H9 (cell line): ENCODE results near the gene PDCL3. TPM values are rescaled to one million over a fixed set of nuclear protein-coding genes. Genes with fewer than 3 reads are reported as not detected.

Source experiments
- DNase-seq: peaks from one replicate; pipeline ENCODE4 v3.0.0-alpha.2; 2017
- H2AFZ ChIP-seq: one replicate; pipeline ENCODE4 v1.6.1; 2013; ENCODE audit warnings: mild to moderate bottlenecking, low read length, control low read depth, moderate library complexity
- H2AK5ac ChIP-seq: 2 replicates; pipeline ENCODE4 v1.6.1; 2013; ENCODE audit warnings: low read length, control low read depth, mixed read lengths; ENCODE audit not compliant: insufficient read length
- H2BK120ac ChIP-seq: one replicate; pipeline ENCODE4 v1.6.1; 2013; ENCODE audit warnings: low read depth, mild to moderate bottlenecking, low read length, control low read depth, inconsistent platforms; ENCODE audit not compliant: poor library complexity, severe bottlenecking
- H2BK12ac ChIP-seq: 2 replicates; pipeline ENCODE4 v1.6.1; 2013; ENCODE audit warnings: low read length, control low read depth, mixed read lengths, low read depth; ENCODE audit not compliant: insufficient read length
- H2BK15ac ChIP-seq: 2 replicates; pipeline ENCODE4 v1.6.1; 2013; ENCODE audit warnings: low read depth, low read length, control low read depth
- H2BK20ac ChIP-seq: one replicate; pipeline ENCODE4 v1.6.1; 2013; ENCODE audit warnings: low read depth, mild to moderate bottlenecking, low read length, control low read depth, inconsistent platforms; ENCODE audit not compliant: poor library complexity, severe bottlenecking
- H2BK5ac ChIP-seq: 2 replicates; pipeline ENCODE4 v1.6.1; 2013; ENCODE audit warnings: low read length, control low read depth, mixed read lengths; ENCODE audit not compliant: insufficient read length
- H3K14ac ChIP-seq: 2 replicates; pipeline ENCODE4 v1.6.1; 2013; ENCODE audit warnings: low read length, control low read depth; ENCODE audit not compliant: insufficient read depth
- H3K18ac ChIP-seq: 2 replicates; pipeline ENCODE4 v1.6.1; 2013; ENCODE audit warnings: low read depth, mild to moderate bottlenecking, mixed read lengths, low read length, control low read depth; ENCODE audit not compliant: insufficient read length
- H3K23ac ChIP-seq: 2 replicates; pipeline ENCODE4 v1.6.1; 2013; ENCODE audit warnings: low read length, control low read depth, mixed read lengths, low read depth; ENCODE audit not compliant: insufficient read length
- H3K23me2 ChIP-seq: 2 replicates; pipeline ENCODE4 v1.6.1; 2013; ENCODE audit warnings: low read depth, mild to moderate bottlenecking, mixed read lengths, low read length, control low read depth; ENCODE audit not compliant: insufficient read length, poor library complexity, severe bottlenecking
- H3K27ac ChIP-seq: 2 replicates; pipeline ENCODE4 v1.5.1; 2013; ENCODE audit warnings: low read length, control low read depth, mixed read lengths, low read depth; ENCODE audit not compliant: insufficient read length
- H3K27me3 ChIP-seq: 2 replicates; pipeline ENCODE4 v1.6.1; 2013; ENCODE audit warnings: low read length, control low read depth, inconsistent platforms; ENCODE audit not compliant: insufficient read depth
- H3K4ac ChIP-seq: 2 replicates; pipeline ENCODE4 v1.6.1; 2013; ENCODE audit warnings: low read depth, mild to moderate bottlenecking, control low read depth, inconsistent platforms, low read length, moderate library complexity
- H3K4me1 ChIP-seq: 2 replicates; pipeline ENCODE4 v1.6.1; 2013; ENCODE audit warnings: low read length, control low read depth, inconsistent platforms; ENCODE audit not compliant: insufficient read depth
- H3K4me2 ChIP-seq: 2 replicates; pipeline ENCODE4 v1.6.1; 2013; ENCODE audit warnings: low read length, control low read depth, mixed read lengths; ENCODE audit not compliant: insufficient read length, insufficient read depth
- H3K56ac ChIP-seq: 2 replicates; pipeline ENCODE4 v1.6.1; 2013; ENCODE audit warnings: low read depth, mild to moderate bottlenecking, mixed read lengths, low read length, control low read depth; ENCODE audit not compliant: insufficient read length
- H3K79me1 ChIP-seq: 2 replicates; pipeline ENCODE4 v1.6.1; 2013; ENCODE audit warnings: low read depth, mild to moderate bottlenecking, moderate library complexity, low read length, control low read depth, inconsistent platforms; ENCODE audit not compliant: insufficient read depth, poor library complexity, severe bottlenecking
- H3K79me2 ChIP-seq: 2 replicates; pipeline ENCODE4 v1.6.1; 2013; ENCODE audit warnings: low read length, control low read depth, inconsistent platforms; ENCODE audit not compliant: insufficient read depth
- H3K9ac ChIP-seq: 2 replicates; pipeline ENCODE4 v1.6.1; 2013; ENCODE audit warnings: low read length, control low read depth, mixed read lengths; ENCODE audit not compliant: insufficient read length; ENCODE audit errors: extremely low read depth
- H3K9me3 ChIP-seq: one replicate; pipeline ENCODE4 v1.6.1; 2013; ENCODE audit warnings: low read depth, low read length, inconsistent platforms; ENCODE audit not compliant: control insufficient read depth
- H3T11ph ChIP-seq: one replicate; pipeline ENCODE4 v1.6.1; 2013; ENCODE audit warnings: mild to moderate bottlenecking, low read length, control low read depth, inconsistent platforms
- H4K20me1 ChIP-seq: one replicate; pipeline ENCODE4 v1.6.1; 2013; ENCODE audit not compliant: control insufficient read depth, insufficient read length, insufficient read depth
- H4K5ac ChIP-seq: 2 replicates; pipeline ENCODE4 v1.6.1; 2013; ENCODE audit warnings: low read depth, mild to moderate bottlenecking, mixed read lengths, low read length, control low read depth; ENCODE audit not compliant: insufficient read length
- H4K8ac ChIP-seq: replicated peaks from 2 replicates; pipeline ENCODE4 v1.6.1; 2013; ENCODE audit warnings: low read length, control low read depth, mixed read lengths, low read depth; ENCODE audit not compliant: insufficient read length
- H4K91ac ChIP-seq: 2 replicates; pipeline ENCODE4 v1.6.1; 2013; ENCODE audit warnings: low read depth, mild to moderate bottlenecking, moderate library complexity, mixed read lengths, low read length, control low read depth; ENCODE audit not compliant: insufficient read length
- H3K27ac Mint-ChIP-seq, 3 experiments: 2 replicates in 2 of 3; 3 replicates in 1 of 3; pipeline ENCODE4 v1.8.0; 2020 to 2021; ENCODE audit warnings: mixed read lengths in 3 of 3, mild to moderate bottlenecking in 1 of 3, moderate library complexity in 1 of 3
- H3K27me3 Mint-ChIP-seq: 2 replicates; pipeline ENCODE4 v1.8.0; 2021; ENCODE audit warnings: low read depth, mild to moderate bottlenecking, moderate library complexity, mixed read lengths
- H3K36me3 Mint-ChIP-seq, 3 experiments: 2 replicates in 2 of 3; 3 replicates in 1 of 3; pipeline ENCODE4 v1.8.0; 2020 to 2021; ENCODE audit warnings: low read depth in 3 of 3, mixed read lengths in 3 of 3; ENCODE audit not compliant: insufficient read depth in 1 of 3
- H3K4me1 Mint-ChIP-seq, 2 experiments: 2 replicates each; pipeline ENCODE4 v1.8.0; 2020; ENCODE audit warnings: mixed read lengths in 2 of 2
- H3K4me3 Mint-ChIP-seq, 2 experiments: 2 replicates in 1 of 2; 3 replicates in 1 of 2; pipeline ENCODE4 v1.8.0; 2020 to 2021; ENCODE audit warnings: mild to moderate bottlenecking in 2 of 2, mixed read lengths in 2 of 2, moderate library complexity in 1 of 2
- H3K9me3 Mint-ChIP-seq, 2 experiments: 2 replicates in 1 of 2; 3 replicates in 1 of 2; pipeline ENCODE4 v1.8.0; 2020; ENCODE audit warnings: mild to moderate bottlenecking in 2 of 2, mixed read lengths in 2 of 2, moderate library complexity in 1 of 2
- WGBS: extraction: QIAGEN DNeasy Blood & Tissue Kit; methylation state at CpG from one replicate; pipeline ENCODE4 v1.1.7; 2013; ENCODE audit warnings: missing lambda C conversion rate, low lambda C conversion rate, mixed read lengths; ENCODE audit not compliant: insufficient read length; ENCODE audit errors: extremely low coverage; 5-methylcytosine and 5-hydroxymethylcytosine counted together
- total RNA-seq: library from RNA; stranded (reverse); gene quantifications from 2 replicates; pipeline ENCODE4 v1.2.1, GENCODE V29; 2021
- TF ChIP-seq, protein P1 (sequence below): fragments of 200-600 bp; sonication (generic); conservative IDR thresholded peaks from 3 replicates; pipeline ENCODE4 v1.8.0; 2021; ENCODE audit warnings: antibody characterized with exemption, mild to moderate bottlenecking

The PDCL3 gene
- total RNA-seq, 1 experiment from 2014 or later, result 39.4 TPM

DNA sequence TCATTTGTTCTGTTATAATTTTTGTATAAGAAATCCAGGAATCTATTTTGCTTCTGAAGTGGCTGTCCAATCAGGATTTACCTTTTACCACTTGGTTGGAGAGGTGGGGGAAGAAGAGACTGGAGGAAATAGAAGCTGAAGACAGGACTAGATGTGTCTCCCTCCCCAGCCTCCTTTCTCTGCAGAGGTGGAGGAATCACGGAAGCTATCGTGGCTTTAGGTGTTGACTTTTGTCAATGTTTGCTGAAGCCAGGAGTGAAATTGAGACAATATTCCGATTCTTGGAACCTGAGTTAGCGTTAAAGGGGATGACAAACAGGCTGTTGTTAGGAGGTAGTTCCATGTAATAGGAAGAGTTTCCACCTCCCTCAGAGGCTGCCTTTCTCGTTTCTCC is 43.5 kb downstream of the PDCL3 start:
- DNase-seq, result no peak
- H4K8ac ChIP-seq, result no peak overlapping the region
- Mint-ChIP-seq H3K27ac (no peak overlapping the region), H3K9me3 (peaks cover 0 to 3% of the 10 kb centered on the region in 2 experiments; a peak in 1 of 5 replicates), H3K4me3 (no peak overlapping the region), H3K36me3 (no peaks in the 10 kb centered on the region), H3K27me3 (no peaks in the 10 kb centered on the region; the same call in 1 of the 2 replicates), H3K4me1 (peaks cover 20 to 26% of the 10 kb centered on the region in 2 experiments)
- no peak overlapping the region for H4K91ac ChIP-seq
- H3K18ac ChIP-seq, result no peak overlapping the region
- no peak overlapping the region for H3K4me2 ChIP-seq
- no CpG with 5 or more reads among the region's 5 CpGs for WGBS
- H3K4ac ChIP-seq, result no peak overlapping the region
- no peaks in the 10 kb centered on the region for H3K79me2 ChIP-seq
- no peak overlapping the region for H3K14ac ChIP-seq
- TF ChIP-seq, protein P1, sequence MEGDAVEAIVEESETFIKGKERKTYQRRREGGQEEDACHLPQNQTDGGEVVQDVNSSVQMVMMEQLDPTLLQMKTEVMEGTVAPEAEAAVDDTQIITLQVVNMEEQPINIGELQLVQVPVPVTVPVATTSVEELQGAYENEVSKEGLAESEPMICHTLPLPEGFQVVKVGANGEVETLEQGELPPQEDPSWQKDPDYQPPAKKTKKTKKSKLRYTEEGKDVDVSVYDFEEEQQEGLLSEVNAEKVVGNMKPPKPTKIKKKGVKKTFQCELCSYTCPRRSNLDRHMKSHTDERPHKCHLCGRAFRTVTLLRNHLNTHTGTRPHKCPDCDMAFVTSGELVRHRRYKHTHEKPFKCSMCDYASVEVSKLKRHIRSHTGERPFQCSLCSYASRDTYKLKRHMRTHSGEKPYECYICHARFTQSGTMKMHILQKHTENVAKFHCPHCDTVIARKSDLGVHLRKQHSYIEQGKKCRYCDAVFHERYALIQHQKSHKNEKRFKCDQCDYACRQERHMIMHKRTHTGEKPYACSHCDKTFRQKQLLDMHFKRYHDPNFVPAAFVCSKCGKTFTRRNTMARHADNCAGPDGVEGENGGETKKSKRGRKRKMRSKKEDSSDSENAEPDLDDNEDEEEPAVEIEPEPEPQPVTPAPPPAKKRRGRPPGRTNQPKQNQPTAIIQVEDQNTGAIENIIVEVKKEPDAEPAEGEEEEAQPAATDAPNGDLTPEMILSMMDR, result no peak
- no peak overlapping the region for H4K5ac ChIP-seq
- H2BK12ac ChIP-seq, result no peak overlapping the region
- H3K79me1 ChIP-seq, result no peaks in the 10 kb centered on the region
- H2BK120ac ChIP-seq, result no peak overlapping the region
- H3K27me3 ChIP-seq, result no peaks in the 10 kb centered on the region
- H3K9me3 ChIP-seq, result no peaks in the 10 kb centered on the region
- H3K4me1 ChIP-seq, result peaks cover 3% of the 10 kb centered on the region; the same call in 1 of the 2 replicates
- no peak overlapping the region for H3T11ph ChIP-seq
- no peak overlapping the region for H2BK15ac ChIP-seq
- H2AK5ac ChIP-seq, result no peak overlapping the region
- no peak overlapping the region for H3K9ac ChIP-seq
- H3K56ac ChIP-seq, result no peak overlapping the region
- H2BK5ac ChIP-seq, result no peak overlapping the region
- H3K27ac ChIP-seq, result no peak overlapping the region
- H2BK20ac ChIP-seq, result no peak overlapping the region
- H3K23ac ChIP-seq, result no peak overlapping the region
- H2AFZ ChIP-seq, result no peak overlapping the region
- no peaks in the 10 kb centered on the region for H3K23me2 ChIP-seq
- no peaks in the 10 kb centered on the region for H4K20me1 ChIP-seq
